Measurements from ENCODE around the gene NELL1. TPM values are rescaled to one million over a fixed set of nuclear protein-coding genes. Genes with fewer than 3 reads are reported as not detected.

The NELL1 gene
- total RNA-seq, 1 experiment from 2014 or later: not detected

DNA sequence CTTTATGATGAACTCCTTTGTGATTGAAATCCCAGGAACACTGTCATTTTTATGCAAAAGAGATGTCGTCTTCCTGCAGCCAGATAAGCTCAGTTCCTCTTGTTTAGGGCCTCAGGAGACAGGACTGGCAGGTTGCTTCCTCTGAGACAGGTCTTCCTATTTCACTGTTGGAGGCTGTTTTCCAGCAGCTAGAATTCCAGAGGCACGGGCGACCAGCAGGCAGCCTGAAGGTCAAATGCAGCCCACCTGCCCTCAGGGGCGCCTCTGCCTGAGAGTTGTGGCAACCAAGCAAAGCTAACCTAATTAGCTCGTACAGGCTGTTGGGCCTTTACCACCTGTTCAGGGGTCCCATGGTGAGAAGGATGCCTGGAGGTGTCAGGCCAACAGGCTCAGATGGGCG is 47.7 kb upstream of the NELL1 start:
- ATAC-seq: no peak
- in situ Hi-C loops (cut with HindIII; ENCODE audit: low pct_unique_long_range_greater_than_20kb, low sequenced_read_pairs): no loop called here
- CTCF ChIA-PET: no interaction called here

DNA sequence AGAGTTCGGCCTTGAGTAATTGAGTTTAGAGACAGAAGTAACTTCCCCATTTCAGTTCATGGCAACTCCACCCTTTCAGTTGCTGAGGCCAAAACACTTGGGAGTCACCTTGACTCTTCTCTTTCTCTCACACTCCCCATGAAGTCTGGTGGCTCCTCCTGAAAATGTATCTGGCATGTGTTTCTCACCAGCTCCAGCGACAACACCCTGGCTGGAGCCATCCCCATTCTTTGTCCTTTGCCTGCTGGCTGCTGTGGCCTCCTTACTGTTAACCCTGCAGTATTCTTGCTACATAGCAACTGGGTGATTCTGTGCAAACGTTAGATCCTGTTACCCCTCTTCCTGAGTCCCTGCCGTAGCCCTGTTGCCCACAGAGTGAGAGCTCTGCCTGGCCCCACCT is 46.1 kb upstream of the NELL1 start:
- ChIA-PET CTCF (no interaction called here), POLR2A (no interaction called here)
- no peaks in the 10 kb centered on the region for H3K36me3 ChIP-seq (ENCODE audit: control insufficient read depth, insufficient read depth, low read length)
- TF ChIP-seq, protein P1, sequence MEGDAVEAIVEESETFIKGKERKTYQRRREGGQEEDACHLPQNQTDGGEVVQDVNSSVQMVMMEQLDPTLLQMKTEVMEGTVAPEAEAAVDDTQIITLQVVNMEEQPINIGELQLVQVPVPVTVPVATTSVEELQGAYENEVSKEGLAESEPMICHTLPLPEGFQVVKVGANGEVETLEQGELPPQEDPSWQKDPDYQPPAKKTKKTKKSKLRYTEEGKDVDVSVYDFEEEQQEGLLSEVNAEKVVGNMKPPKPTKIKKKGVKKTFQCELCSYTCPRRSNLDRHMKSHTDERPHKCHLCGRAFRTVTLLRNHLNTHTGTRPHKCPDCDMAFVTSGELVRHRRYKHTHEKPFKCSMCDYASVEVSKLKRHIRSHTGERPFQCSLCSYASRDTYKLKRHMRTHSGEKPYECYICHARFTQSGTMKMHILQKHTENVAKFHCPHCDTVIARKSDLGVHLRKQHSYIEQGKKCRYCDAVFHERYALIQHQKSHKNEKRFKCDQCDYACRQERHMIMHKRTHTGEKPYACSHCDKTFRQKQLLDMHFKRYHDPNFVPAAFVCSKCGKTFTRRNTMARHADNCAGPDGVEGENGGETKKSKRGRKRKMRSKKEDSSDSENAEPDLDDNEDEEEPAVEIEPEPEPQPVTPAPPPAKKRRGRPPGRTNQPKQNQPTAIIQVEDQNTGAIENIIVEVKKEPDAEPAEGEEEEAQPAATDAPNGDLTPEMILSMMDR (IDR thresholded peaks at IDR 0.05): no peak
- TF ChIP-seq POLR2AphosphoS5 (IDR thresholded peaks at IDR 0.05; ENCODE audit: low read depth, low read length): no peak
- TF ChIP-seq, protein P2, sequence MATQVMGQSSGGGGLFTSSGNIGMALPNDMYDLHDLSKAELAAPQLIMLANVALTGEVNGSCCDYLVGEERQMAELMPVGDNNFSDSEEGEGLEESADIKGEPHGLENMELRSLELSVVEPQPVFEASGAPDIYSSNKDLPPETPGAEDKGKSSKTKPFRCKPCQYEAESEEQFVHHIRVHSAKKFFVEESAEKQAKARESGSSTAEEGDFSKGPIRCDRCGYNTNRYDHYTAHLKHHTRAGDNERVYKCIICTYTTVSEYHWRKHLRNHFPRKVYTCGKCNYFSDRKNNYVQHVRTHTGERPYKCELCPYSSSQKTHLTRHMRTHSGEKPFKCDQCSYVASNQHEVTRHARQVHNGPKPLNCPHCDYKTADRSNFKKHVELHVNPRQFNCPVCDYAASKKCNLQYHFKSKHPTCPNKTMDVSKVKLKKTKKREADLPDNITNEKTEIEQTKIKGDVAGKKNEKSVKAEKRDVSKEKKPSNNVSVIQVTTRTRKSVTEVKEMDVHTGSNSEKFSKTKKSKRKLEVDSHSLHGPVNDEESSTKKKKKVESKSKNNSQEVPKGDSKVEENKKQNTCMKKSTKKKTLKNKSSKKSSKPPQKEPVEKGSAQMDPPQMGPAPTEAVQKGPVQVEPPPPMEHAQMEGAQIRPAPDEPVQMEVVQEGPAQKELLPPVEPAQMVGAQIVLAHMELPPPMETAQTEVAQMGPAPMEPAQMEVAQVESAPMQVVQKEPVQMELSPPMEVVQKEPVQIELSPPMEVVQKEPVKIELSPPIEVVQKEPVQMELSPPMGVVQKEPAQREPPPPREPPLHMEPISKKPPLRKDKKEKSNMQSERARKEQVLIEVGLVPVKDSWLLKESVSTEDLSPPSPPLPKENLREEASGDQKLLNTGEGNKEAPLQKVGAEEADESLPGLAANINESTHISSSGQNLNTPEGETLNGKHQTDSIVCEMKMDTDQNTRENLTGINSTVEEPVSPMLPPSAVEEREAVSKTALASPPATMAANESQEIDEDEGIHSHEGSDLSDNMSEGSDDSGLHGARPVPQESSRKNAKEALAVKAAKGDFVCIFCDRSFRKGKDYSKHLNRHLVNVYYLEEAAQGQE (IDR thresholded peaks at IDR 0.05; ENCODE audit: insufficient read depth in 1 of 2, low read depth in 2 of 2, low read length in 1 of 2): no peak
- TF ChIP-seq TCF7L2 (IDR thresholded peaks at IDR 0.05; ENCODE audit: low read depth, low read length): no peak
- no peak for TF ChIP-seq SIN3A (IDR thresholded peaks at IDR 0.05; ENCODE audit: borderline replicate concordance, insufficient read depth, low read depth, low read length)
- ATAC-seq: no peak
- no TSS peak for BruUV-seq (replicated peaks)
- intact Hi-C loops (cut with micrococcal nuclease; ENCODE audit: unreplicated experiment): no loop called here
- no peak overlapping the region for H3K4me3 ChIP-seq (ENCODE audit: low read depth in 2 of 2, low read length in 2 of 2)
- in situ Hi-C loops (cut with HindIII; ENCODE audit: low pct_unique_long_range_greater_than_20kb, low sequenced_read_pairs): no loop called here
- H3K4me1 ChIP-seq (ENCODE audit: control insufficient read depth, insufficient read depth, low read length): no peaks in the 10 kb centered on the region
- DNase-seq (ENCODE audit: low read depth, low spot score): no peak
- H3K27ac ChIP-seq (ENCODE audit: low read length): no peak overlapping the region
- H3K9me3 ChIP-seq (ENCODE audit: control insufficient read depth, insufficient read depth, low read depth, low read length): no peaks in the 10 kb centered on the region
- 0 out of 2 replicates have a peak, but pooled peaks cover 4% of the 10 kb centered on the region for H3K27me3 ChIP-seq (ENCODE audit: control insufficient read depth, insufficient read depth, low read length)

More for the DNA sequence above, 47.7 kb upstream of the NELL1 start:
- 0 out of 2 replicates have a peak, but pooled peaks cover 4% of the 10 kb centered on the region for H3K27me3 ChIP-seq (ENCODE audit: control insufficient read depth, insufficient read depth, low read length)
- no peak for DNase-seq (ENCODE audit: low read depth, low spot score)
- intact Hi-C loops (cut with micrococcal nuclease; ENCODE audit: unreplicated experiment): no loop called here
- H3K9me3 ChIP-seq (ENCODE audit: control insufficient read depth, insufficient read depth, low read depth, low read length): no peaks in the 10 kb centered on the region
- no peak overlapping the region for H3K4me3 ChIP-seq (ENCODE audit: low read depth in 2 of 2, low read length in 2 of 2)
- H3K4me1 ChIP-seq (ENCODE audit: control insufficient read depth, insufficient read depth, low read length): no peaks in the 10 kb centered on the region
- H3K27ac ChIP-seq (ENCODE audit: low read length): no peak overlapping the region
- TF ChIP-seq, protein P1 (IDR thresholded peaks at IDR 0.05): no peak
- TF ChIP-seq, protein P2 (IDR thresholded peaks at IDR 0.05; ENCODE audit: insufficient read depth in 1 of 2, low read depth in 2 of 2, low read length in 1 of 2): no peak
- TF ChIP-seq TCF7L2 (IDR thresholded peaks at IDR 0.05; ENCODE audit: low read depth, low read length): no peak
- TF ChIP-seq POLR2AphosphoS5 (IDR thresholded peaks at IDR 0.05; ENCODE audit: low read depth, low read length): no peak
- no peak for TF ChIP-seq SIN3A (IDR thresholded peaks at IDR 0.05; ENCODE audit: borderline replicate concordance, insufficient read depth, low read depth, low read length)
- BruUV-seq (replicated peaks): no TSS peak
- no peaks in the 10 kb centered on the region for H3K36me3 ChIP-seq (ENCODE audit: control insufficient read depth, insufficient read depth, low read length)
- POLR2A ChIA-PET: no interaction called here
